SKM-1 treated with dmso at 0.1 percent for 144 hours (cell line): ENCODE measurements around the gene AMN1.
"Not testable (repeated sequence)": the region's sequence is repeated elsewhere in the genome, so short reads cannot be mapped to it uniquely, and the experiment has no call there.

Source experiments
- DNase-seq: peaks from one replicate; lab custom pipeline; 2025; ENCODE audit not compliant: unreplicated experiment; lab: John Stamatoyannopoulos, UW

Gene AMN1

GRCh38 chr12:31733549-31734432 is 5.0 kb upstream of the AMN1 start:
- not testable (repeated sequence) for DNase-seq

- DNase-seq, result no peak
These were observed 4.2 kb upstream of the AMN1 start for GRCh38 chr12:31732926-31733548.

- DNase-seq, result not testable (repeated sequence)
These were observed 2.4 kb upstream of the AMN1 start for GRCh38 chr12:31731203-31731602.

- DNase-seq, result no peak
These were observed 884 bp upstream of the AMN1 start for GRCh38 chr12:31729705-31730104.

GRCh38 chr12:31728289-31728916 is 418 bp downstream of the AMN1 start:
- DNase-seq, result no peak

- no peak for DNase-seq
These were observed 1.6 kb downstream of the AMN1 start for GRCh38 chr12:31727192-31727591.

- DNase-seq, result no peak
These were observed 2.2 kb downstream of the AMN1 start for GRCh38 chr12:31726575-31726974.

GRCh38 chr12:31724557-31724956 is 4.3 kb downstream of the AMN1 start:
- DNase-seq, result no peak

GRCh38 chr12:31722580-31722979 is 6.2 kb downstream of the AMN1 start:
- no peak for DNase-seq

- not testable (repeated sequence) for DNase-seq
These were observed 10.2 kb downstream of the AMN1 start for GRCh38 chr12:31718542-31719198.

GRCh38 chr12:31716998-31717397 is 11.8 kb downstream of the AMN1 start:
- DNase-seq, result not testable (repeated sequence)

- DNase-seq, result no peak
These were observed 13.5 kb downstream of the AMN1 start for GRCh38 chr12:31715283-31715825.

GRCh38 chr12:31714406-31715271 is 14.2 kb downstream of the AMN1 start:
- DNase-seq, result no peak

- DNase-seq, result no peak
These were observed 15.9 kb downstream of the AMN1 start for GRCh38 chr12:31712877-31713276.

- DNase-seq, result no peak
These were observed 18.6 kb downstream of the AMN1 start for GRCh38 chr12:31710021-31710818.

- not testable (repeated sequence) for DNase-seq
These were observed 20.7 kb downstream of the AMN1 start for GRCh38 chr12:31708118-31708517.

- DNase-seq, result no peak
These were observed 23.2 kb downstream of the AMN1 start for GRCh38 chr12:31705621-31706020.

- no peak for DNase-seq
These were observed 26.8 kb downstream of the AMN1 start for GRCh38 chr12:31702047-31702446.

- DNase-seq, result not testable (repeated sequence)
These were observed 38.9 kb downstream of the AMN1 start for GRCh38 chr12:31689921-31690320.
